HepG2 (cell line): ENCODE data around the gene LTBR. TPM values are rescaled to one million over a fixed set of nuclear protein-coding genes. Genes with fewer than 3 reads are reported as not detected.

ENCODE experiments used
- ATAC-seq: fragments of 200-7000 bp; cut with Tn5 transposase; 3 replicates; pipeline ENCODE4 v1.9.1; 2020; ENCODE audit warnings: mild to moderate bottlenecking, moderate library complexity
- BruUV-seq: library from RNA; stranded (reverse); fragments of 400-500 nt; replicated peaks from 2 replicates; lab custom pipeline; 2021; lab: Mats Ljungman, UMichigan
- CTCF ChIA-PET: fragments of 300-600 bp; formaldehyde crosslinking; extraction: SDS; loops from one replicate; lab custom pipeline; 2021; ENCODE audit warnings: low total read pairs, inconsistent platforms, low intra/inter-chr PET ratio; lab: Yijun Ruan, JAX
- POLR2A ChIA-PET: fragments of 350-600 bp; sonication (Branson Sonifier 250); formaldehyde crosslinking; loops from one replicate; lab custom pipeline; 2020; ENCODE audit warnings: antibody characterized with exemption, inconsistent platforms; lab: Yijun Ruan, JAX
- DNase-seq: peaks from one replicate; pipeline ENCODE4 v3.0.0-alpha.2; 2015; ENCODE audit warnings: low spot score
- FAIRE-seq: peaks from 3 replicates; lab custom pipeline; 2011; peaks lifted over from hg19 to GRCh38; lab: Jason Lieb, UNC
- H2AFZ ChIP-seq: one replicate; pipeline ENCODE4 v1.6.1; 2011; ENCODE audit warnings: low read length, inconsistent platforms
- H3K27ac ChIP-seq: fragments of 300-600 bp; 3 replicates; pipeline ENCODE4 v1.8.0; 2011; ENCODE audit warnings: mixed run types, mild to moderate bottlenecking, mixed read lengths, low read length, inconsistent platforms; ENCODE audit not compliant: insufficient read depth; ENCODE audit errors: extremely low read length
- H3K27me3 ChIP-seq, 2 experiments: fragments of 200-600 bp in 1 of 2; 2 replicates in 1 of 2; 3 replicates in 1 of 2; pipeline versions ENCODE4 v1.6.0 to v1.8.0; 2011; ENCODE audit warnings: low read length in 2 of 2, mild to moderate bottlenecking in 2 of 2, moderate library complexity in 2 of 2, inconsistent platforms in 1 of 2; ENCODE audit not compliant: insufficient read depth in 2 of 2, control insufficient read depth in 1 of 2
- H3K36me3 ChIP-seq, 2 experiments: fragments of 200-600 bp in 1 of 2; replicated peaks in 1 of 2; 2 replicates in 1 of 2; 3 replicates in 1 of 2; pipeline versions ENCODE4 v1.5.1 to v1.8.0; 2011; ENCODE audit warnings: low read length in 2 of 2, inconsistent platforms in 1 of 2; ENCODE audit not compliant: insufficient read depth in 2 of 2, control insufficient read depth in 1 of 2
- H3K4me1 ChIP-seq: 2 replicates; pipeline ENCODE4 v1.5.1; 2012; ENCODE audit warnings: low read length, inconsistent platforms; ENCODE audit not compliant: insufficient read depth
- H3K4me2 ChIP-seq: 2 replicates; pipeline ENCODE4 v1.6.0; 2011; ENCODE audit warnings: low read depth, low read length, inconsistent platforms
- H3K4me3 ChIP-seq, 3 experiments: fragments of 200-600 bp in 1 of 3; sonication (generic), shearing (Covaris generic) in 1 of 3; replicated peaks in 1 of 3; 2 replicates each; pipeline ENCODE4 v1.5.1; 2011 to 2016; ENCODE audit warnings: low read length in 3 of 3, inconsistent platforms in 2 of 3, low read depth in 2 of 3, mild to moderate bottlenecking in 2 of 3, control low read depth in 1 of 3, mixed read lengths in 1 of 3; ENCODE audit not compliant: insufficient read depth in 1 of 3
- H3K79me2 ChIP-seq: one replicate; pipeline ENCODE4 v1.6.1; 2011; ENCODE audit warnings: low read length, inconsistent platforms; ENCODE audit not compliant: insufficient read depth
- H3K9ac ChIP-seq: 2 replicates; pipeline ENCODE4 v1.6.0; 2011; ENCODE audit warnings: mild to moderate bottlenecking, low read depth, low read length, inconsistent platforms; ENCODE audit not compliant: insufficient read depth
- H3K9me3 ChIP-seq: 2 replicates; pipeline ENCODE4 v1.5.1; 2012; ENCODE audit warnings: mild to moderate bottlenecking, low read length
- H4K20me1 ChIP-seq: 2 replicates; pipeline ENCODE4 v1.6.0; 2011; ENCODE audit warnings: inconsistent platforms, mild to moderate bottlenecking, low read length, moderate library complexity; ENCODE audit not compliant: insufficient read depth
- DZIP1 ChIP-seq: sonication (generic); formaldehyde crosslinking; IDR thresholded peaks from 2 replicates; pipeline ENCODE4 v1.5.0; 2020; ENCODE audit warnings: mild to moderate bottlenecking, missing genetic modification reagents
- SKIL ChIP-seq: sonication (generic); formaldehyde crosslinking; IDR thresholded peaks from 2 replicates; pipeline ENCODE4 v1.8.0; 2022; ENCODE audit warnings: missing genetic modification reagents, mild to moderate bottlenecking, moderate library complexity, borderline replicate concordance
- SRY ChIP-seq: sonication (generic); formaldehyde crosslinking; IDR thresholded peaks from 2 replicates; pipeline ENCODE4 v1.8.0; 2022; ENCODE audit warnings: mild to moderate bottlenecking, missing genetic modification reagents
- ZBTB39 ChIP-seq: sonication (generic); formaldehyde crosslinking; IDR thresholded peaks from 2 replicates; pipeline ENCODE4 v1.5.0; 2020; ENCODE audit warnings: missing genetic modification reagents
- ZNF101 ChIP-seq: sonication (generic); formaldehyde crosslinking; IDR thresholded peaks from 2 replicates; pipeline ENCODE4 v1.4.0; 2020; ENCODE audit warnings: mild to moderate bottlenecking, low read depth, missing genetic modification reagents, borderline replicate concordance
- ZNF121 ChIP-seq: sonication (generic); formaldehyde crosslinking; IDR thresholded peaks from 2 replicates; pipeline ENCODE4 v1.5.0; 2020; ENCODE audit warnings: mild to moderate bottlenecking, missing genetic modification reagents
- ZNF350 ChIP-seq: sonication (generic); formaldehyde crosslinking; IDR thresholded peaks from 2 replicates; pipeline ENCODE4 v1.4.0; 2020; ENCODE audit warnings: mild to moderate bottlenecking, low read depth, missing genetic modification reagents, borderline replicate concordance
- WGBS: methylation state at CpG from one replicate; pipeline ENCODE4 v1.1.6; 2017; ENCODE audit warnings: low lambda C conversion rate; 5-methylcytosine and 5-hydroxymethylcytosine counted together
- in situ Hi-C: cut with HindIII; loops from 2 replicates; pipeline ENCODE4 v1.10.0; 2017; ENCODE audit warnings: low pct_unique_long_range_greater_than_20kb; ENCODE audit not compliant: extremely low pct_ligation_motif_present
- intact Hi-C: fragments of 100-400 bp; cut with micrococcal nuclease; formaldehyde crosslinking; loops from one replicate; pipeline ENCODE4 v1.10.0; 2022; ENCODE audit not compliant: unreplicated experiment
- polyA plus RNA-seq, 8 experiments: library from polyadenylated mRNA; depleted of rRNA in 3 of 8; stranded (reverse) in 7 of 8; unstranded in 1 of 8; fragments of >200 nt; fragmentation: Illumina TruSeq in 4 of 8; extraction: Trizol in 4 of 8; gene quantifications; 2 replicates each; pipeline versions ENCODE4 v1.2.1 to v1.2.3, GENCODE V29; 2011 to 2016; ENCODE audit warnings: low read depth in 4 of 8, missing spikeins in 1 of 8, mixed read lengths in 1 of 8; ENCODE audit not compliant: insufficient read depth in 1 of 8
- total RNA-seq, 5 experiments: library from RNA; depleted of rRNA; stranded (reverse); fragments of >200 nt; fragmentation: Illumina TruSeq; extraction: Trizol; gene quantifications; 2 replicates each; pipeline ENCODE4 v1.2.3, GENCODE V29; 2016; ENCODE audit warnings: low read depth in 1 of 5
- TF ChIP-seq, protein P1 (sequence below): IDR thresholded peaks from 2 replicates; pipeline ENCODE4 v1.6.1; 2016; ENCODE audit warnings: mild to moderate bottlenecking, missing biosample characterization, missing genetic modification reagents

The LTBR gene
- total and polyA plus RNA-seq, 2 of the 13 experiments (the other 11 are each of a cell fraction or from before 2014, with no cell fraction given): 31.4 to 34.8 TPM

GRCh38 chr12:6435961-6436715 is 52.2 kb downstream of the LTBR start (continued):
- TF ChIP-seq SKIL (CRISPR knock-in tag): no peak
- no peak for TF ChIP-seq ZBTB39 (CRISPR knock-in tag)
- TF ChIP-seq, protein P1, sequence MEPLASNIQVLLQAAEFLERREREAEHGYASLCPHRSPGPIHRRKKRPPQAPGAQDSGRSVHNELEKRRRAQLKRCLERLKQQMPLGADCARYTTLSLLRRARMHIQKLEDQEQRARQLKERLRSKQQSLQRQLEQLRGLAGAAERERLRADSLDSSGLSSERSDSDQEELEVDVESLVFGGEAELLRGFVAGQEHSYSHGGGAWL: no peak
- TF ChIP-seq SRY: no peak
- TF ChIP-seq ZNF350 (CRISPR knock-in tag): no peak

- Histone ChIP-seq H3K9me3 (no peaks in the 10 kb centered on the region), H3K9ac (no peak overlapping the region), H3K4me1 (peaks cover 17% of the 10 kb centered on the region), H4K20me1 (no peaks in the 10 kb centered on the region), H3K36me3 (no peaks in the 10 kb centered on the region), H3K4me3 (no peak overlapping the region), H3K4me2 (no peak overlapping the region), H3K79me2 (no peaks in the 10 kb centered on the region), H3K27me3 (no peaks in the 10 kb centered on the region; a peak in 2 of 5 replicates), H3K27ac (no peak overlapping the region), H2AFZ (no peak overlapping the region)
- TF ChIP-seq DZIP1 (CRISPR knock-in tag) (no peak), ZNF121 (CRISPR knock-in tag) (peak; percentile 34; the same call in 1 of the 2 replicates), ZNF101 (CRISPR knock-in tag) (no peak)
- DNase-seq (no peak), ATAC-seq (no peak), FAIRE-seq (no peak)
- intact Hi-C loops (no loop called here), in situ Hi-C loops (no loop called here)
- 53% methylated on average over 3 of the region's 3 CpGs for WGBS
- ChIA-PET POLR2A (interaction anchor here (1.0 to 2.1 kb wide), 2 partner anchors 14 to 97 kb away, joined by 3 to 8 read pairs; partner anchors contain the start of genes GAPDH and TAPBPL), CTCF (no interaction called here)
- BruUV-seq: no TSS peak
Measured at GRCh38 chr12:6437586-6437985, 53.6 kb downstream of the LTBR start.
